HL-60 (cell line): Measurements from ENCODE around the gene ALPL.

Experiments used
- DNase-seq, 2 experiments: peaks; one replicate each; pipeline ENCODE4 v3.0.0-alpha.2; 2010 to 2020; ENCODE audit warnings: low read depth in 1 of 2, low spot score in 1 of 2
- H3K27ac ChIP-seq: fragments of 250-450 bp; sonication (Bioruptor Pico); replicated peaks from 2 replicates; pipeline ENCODE4 v1.5.1; 2020; ENCODE audit warnings: mild to moderate bottlenecking, moderate library complexity
- H3K27me3 ChIP-seq: fragments of 250-450 bp; sonication (Bioruptor Pico); 2 replicates; pipeline ENCODE4 v1.5.1; 2021; ENCODE audit warnings: mild to moderate bottlenecking, moderate library complexity; ENCODE audit not compliant: insufficient read depth, poor library complexity, severe bottlenecking
- H3K4me3 ChIP-seq: replicated peaks from 2 replicates; pipeline ENCODE4 v1.5.1; 2011; ENCODE audit warnings: mild to moderate bottlenecking, control low read depth, low read length; ENCODE audit not compliant: insufficient read depth
- CTCF ChIP-seq: IDR thresholded peaks from one replicate; pipeline ENCODE4 v1.5.1; 2011; ENCODE audit warnings: low read length, control low read depth, inconsistent platforms; ENCODE audit not compliant: insufficient read depth
- GABPA ChIP-seq: IDR thresholded peaks from 2 replicates; pipeline ENCODE4 v1.6.1; 2012; ENCODE audit warnings: low read depth
- POLR2AphosphoS5 ChIP-seq: IDR thresholded peaks from 2 replicates; pipeline ENCODE4 v1.6.1; 2012; ENCODE audit warnings: low read depth
- REST ChIP-seq: IDR thresholded peaks from 2 replicates; pipeline ENCODE4 v1.6.1; 2012; ENCODE audit warnings: low read depth; ENCODE audit not compliant: insufficient replicate concordance
- SPI1 ChIP-seq: IDR thresholded peaks from 2 replicates; pipeline ENCODE4 v1.6.1; 2012; ENCODE audit warnings: low read depth, mild to moderate bottlenecking, borderline replicate concordance

ALPL gene

GRCh38 chr1:21621761-21622436 is 112.7 kb downstream of the ALPL start:
- H3K4me3 ChIP-seq: no peak overlapping the region
- no peak overlapping the region for H3K27ac ChIP-seq
- no peak for TF ChIP-seq REST
- TF ChIP-seq POLR2AphosphoS5: no peak
- TF ChIP-seq SPI1: no peak
- TF ChIP-seq GABPA: no peak
- TF ChIP-seq CTCF: no peak

GRCh38 chr1:21622466-21623315 is 113.5 kb downstream of the ALPL start:
- no peak overlapping the region for H3K4me3 ChIP-seq

More at GRCh38 chr1:21621761-21622436, 112.7 kb downstream of the ALPL start:
- H3K27me3 ChIP-seq: peaks cover 32% of the 10 kb centered on the region
- DNase-seq: no peak

More at GRCh38 chr1:21622466-21623315, 113.5 kb downstream of the ALPL start:
- Histone ChIP-seq H3K27me3 (peaks cover 32% of the 10 kb centered on the region), H3K27ac (no peak overlapping the region)
- TF ChIP-seq GABPA (no peak), SPI1 (no peak), REST (no peak), CTCF (no peak), POLR2AphosphoS5 (no peak)
- DNase-seq: no peak
